A549 (cell line): Measurements from ENCODE around the gene KNDC1. TPM values are rescaled to one million over a fixed set of nuclear protein-coding genes. Genes with fewer than 3 reads are reported as not detected.

Experiments
- ATAC-seq, 2 experiments: fragments of 200-7000 bp in 1 of 2; fragments of >200 bp in 1 of 2; cut with Nextera tagmentation in 1 of 2; cut with Tn5 transposase in 1 of 2; 3 replicates each; pipeline versions ENCODE4 v1.8.0 to v1.9.1; 2018 to 2020; ENCODE audit warnings: mild to moderate bottlenecking in 1 of 2, moderate library complexity in 1 of 2
- CTCF ChIA-PET: fragments of 300-600 bp; sonication (Branson Sonifier 250); formaldehyde crosslinking; extraction: SDS; loops from one replicate; lab custom pipeline; 2021; ENCODE audit warnings: antibody characterized with exemption, inconsistent platforms; lab: Yijun Ruan, JAX
- POLR2A ChIA-PET: fragments of 350-600 bp; formaldehyde crosslinking; extraction: SDS; loops from one replicate; lab custom pipeline; 2021; ENCODE audit warnings: antibody characterized with exemption, inconsistent platforms; lab: Yijun Ruan, JAX
- DNase-seq, 2 experiments: peaks; one replicate each; pipeline versions ENCODE4 v3.0.0 to v3.0.0-alpha.2; 2011 to 2016; ENCODE audit warnings: low read depth in 1 of 2, low spot score in 1 of 2
- FAIRE-seq: peaks from 2 replicates; lab custom pipeline; 2011; peaks lifted over from hg19 to GRCh38; lab: Jason Lieb, UNC
- H3K27ac ChIP-seq, 2 experiments: fragments of >200 bp; sonication (Bioruptor Twin); formaldehyde crosslinking; 3 replicates each; pipeline ENCODE4 v1.5.1; 2016 to 2017
- H3K4me1 ChIP-seq: fragments of >200 bp; sonication (Bioruptor Twin); formaldehyde crosslinking; 3 replicates; pipeline ENCODE4 v1.6.1; 2016
- H3K4me2 ChIP-seq: fragments of >200 bp; sonication (Bioruptor Twin); formaldehyde crosslinking; 3 replicates; pipeline ENCODE4 v1.6.1; 2016
- H3K4me3 ChIP-seq: fragments of >200 bp; sonication (Bioruptor Twin); formaldehyde crosslinking; 3 replicates; pipeline ENCODE4 v1.5.1; 2016
- H3K9me3 ChIP-seq: fragments of >200 bp; sonication (Bioruptor Twin); formaldehyde crosslinking; 3 replicates; pipeline ENCODE4 v1.6.1; 2016
- EHF ChIP-seq: fragments of 250-450 bp; sonication (Bioruptor Pico); IDR thresholded peaks from 2 replicates; pipeline ENCODE4 v1.5.0; 2020; ENCODE audit warnings: mild to moderate bottlenecking
- ESRRA ChIP-seq: fragments of 150-350 bp; IDR thresholded peaks from 2 replicates; pipeline ENCODE4 v1.6.1; 2014; ENCODE audit warnings: mild to moderate bottlenecking, low read length, borderline replicate concordance
- FOSL2 ChIP-seq, 2 experiments: fragments of 450-650 bp in 1 of 2; fragments of >200 bp in 1 of 2; sonication (Bioruptor Twin) in 1 of 2; formaldehyde crosslinking; IDR thresholded peaks; 2 replicates each; pipeline versions ENCODE4 v1.5.0 to v1.6.1; 2016 to 2020; ENCODE audit warnings: mild to moderate bottlenecking in 1 of 2, moderate library complexity in 1 of 2
- FOXS1 ChIP-seq: fragments of 250-450 bp; sonication (Bioruptor Pico); IDR thresholded peaks from 2 replicates; pipeline ENCODE4 v1.5.0; 2020; ENCODE audit warnings: mild to moderate bottlenecking, moderate library complexity
- HEYL ChIP-seq: fragments of 250-450 bp; sonication (Bioruptor Pico); IDR thresholded peaks from 2 replicates; pipeline ENCODE4 v1.8.0; 2021; ENCODE audit warnings: mild to moderate bottlenecking, moderate library complexity
- KDM1A ChIP-seq: fragments of 200-600 bp; sonication (generic); IDR thresholded peaks from 2 replicates; pipeline ENCODE4 v1.6.1; 2016; ENCODE audit warnings: low read depth, mild to moderate bottlenecking
- NFE2L2 ChIP-seq: fragments of 150-350 bp; conservative IDR thresholded peaks from 2 replicates; pipeline ENCODE4 v1.6.1; 2014; ENCODE audit warnings: low read length
- POLR2A ChIP-seq: IDR thresholded peaks from 2 replicates; pipeline ENCODE4 v1.6.1; 2012; ENCODE audit warnings: mild to moderate bottlenecking, low read length
- RAD21 ChIP-seq, 2 experiments: fragments of >200 bp in 1 of 2; sonication (Bioruptor Twin) in 1 of 2; formaldehyde crosslinking in 1 of 2; IDR thresholded peaks in 1 of 2; conservative IDR thresholded peaks in 1 of 2; 2 replicates in 1 of 2; 3 replicates in 1 of 2; pipeline ENCODE4 v1.6.1; 2012 to 2018; ENCODE audit warnings: inconsistent platforms in 1 of 2
- RCOR1 ChIP-seq: fragments of 150-350 bp; IDR thresholded peaks from 2 replicates; pipeline ENCODE4 v1.6.1; 2014; ENCODE audit warnings: antibody characterized with exemption, low read length, low read depth
- RNF2 ChIP-seq: fragments of 200-600 bp; sonication (generic); IDR thresholded peaks from 2 replicates; pipeline ENCODE4 v1.6.1; 2016; ENCODE audit warnings: low read depth, mild to moderate bottlenecking, antibody characterized with exemption, moderate library complexity, borderline replicate concordance
- SREBF2 ChIP-seq: fragments of 450-650 bp; IDR thresholded peaks from 2 replicates; pipeline ENCODE4 v1.6.1; 2014; ENCODE audit warnings: mild to moderate bottlenecking, moderate library complexity
- TP53 ChIP-seq: fragments of 250-450 bp; sonication (Bioruptor Pico); IDR thresholded peaks from 2 replicates; pipeline ENCODE4 v1.5.0; 2021; ENCODE audit warnings: mild to moderate bottlenecking, moderate library complexity
- WGBS: methylation state at CpG from one replicate; pipeline ENCODE4 v1.1.6; 2017; ENCODE audit errors: missing lambda C conversion rate; 5-methylcytosine and 5-hydroxymethylcytosine counted together
- polyA plus RNA-seq, 4 experiments: library from polyadenylated mRNA; depleted of rRNA in 3 of 4; stranded (reverse); fragments of >200 nt; fragmentation: RNase III in 1 of 4; extraction: RNeasy Plus Mini Kit Qiagen cat#74134 plus additional on column Dnase treatment in 1 of 4; gene quantifications; 2 replicates in 3 of 4; 3 replicates in 1 of 4; pipeline ENCODE4 v1.2.3, GENCODE V29; 2011 to 2017
- TF ChIP-seq, protein P1 (sequence below): fragments of 200-600 bp; sonication (generic); IDR thresholded peaks from 2 replicates; pipeline ENCODE4 v1.6.1; 2016; ENCODE audit warnings: antibody characterized with exemption, mild to moderate bottlenecking, moderate library complexity
- TF ChIP-seq, protein P2 (sequence below): fragments of >200 bp; sonication (Bioruptor Twin); formaldehyde crosslinking; IDR thresholded peaks from 3 replicates; pipeline ENCODE4 v1.5.1; 2016
- TF ChIP-seq, protein P3 (sequence below): fragments of 250-450 bp; sonication (Bioruptor Pico); IDR thresholded peaks from 2 replicates; pipeline ENCODE4 v1.5.0; 2021; ENCODE audit warnings: mild to moderate bottlenecking, moderate library complexity, borderline replicate concordance
- TF ChIP-seq, protein P4 (sequence below): IDR thresholded peaks from 2 replicates; pipeline ENCODE4 v1.6.1; 2012; ENCODE audit warnings: low read depth, borderline replicate concordance
- TF ChIP-seq, protein P5 (sequence below): fragments of >200 bp; sonication (Bioruptor Twin); formaldehyde crosslinking; IDR thresholded peaks from 3 replicates; pipeline ENCODE4 v1.6.1; 2016

KNDC1 gene
- polyA plus RNA-seq, 2 of the 4 experiments (the other 2 are of a cell fraction), result 0.56 to 0.63 TPM

DNA sequence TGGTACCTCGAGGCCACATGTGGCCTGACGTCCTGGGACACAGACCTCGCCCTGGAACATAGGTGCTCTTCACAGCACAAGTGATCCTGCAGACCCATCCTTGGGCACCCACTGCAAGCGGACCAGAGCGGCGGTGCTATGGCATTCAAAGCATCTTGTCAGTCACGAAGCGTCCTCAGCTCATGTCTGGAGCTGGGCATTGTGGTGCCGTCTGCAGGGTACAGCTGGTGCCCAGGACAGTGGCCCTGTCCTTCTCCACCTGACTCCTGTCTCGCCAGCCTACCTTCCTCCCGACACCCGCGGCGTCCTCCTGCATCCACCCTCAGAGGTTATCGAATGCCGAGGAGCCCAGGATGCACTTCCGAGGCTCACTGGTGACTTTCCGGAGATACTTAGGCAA, 45.8 kb upstream of the KNDC1 start (continued):
- TF ChIP-seq, protein P1, sequence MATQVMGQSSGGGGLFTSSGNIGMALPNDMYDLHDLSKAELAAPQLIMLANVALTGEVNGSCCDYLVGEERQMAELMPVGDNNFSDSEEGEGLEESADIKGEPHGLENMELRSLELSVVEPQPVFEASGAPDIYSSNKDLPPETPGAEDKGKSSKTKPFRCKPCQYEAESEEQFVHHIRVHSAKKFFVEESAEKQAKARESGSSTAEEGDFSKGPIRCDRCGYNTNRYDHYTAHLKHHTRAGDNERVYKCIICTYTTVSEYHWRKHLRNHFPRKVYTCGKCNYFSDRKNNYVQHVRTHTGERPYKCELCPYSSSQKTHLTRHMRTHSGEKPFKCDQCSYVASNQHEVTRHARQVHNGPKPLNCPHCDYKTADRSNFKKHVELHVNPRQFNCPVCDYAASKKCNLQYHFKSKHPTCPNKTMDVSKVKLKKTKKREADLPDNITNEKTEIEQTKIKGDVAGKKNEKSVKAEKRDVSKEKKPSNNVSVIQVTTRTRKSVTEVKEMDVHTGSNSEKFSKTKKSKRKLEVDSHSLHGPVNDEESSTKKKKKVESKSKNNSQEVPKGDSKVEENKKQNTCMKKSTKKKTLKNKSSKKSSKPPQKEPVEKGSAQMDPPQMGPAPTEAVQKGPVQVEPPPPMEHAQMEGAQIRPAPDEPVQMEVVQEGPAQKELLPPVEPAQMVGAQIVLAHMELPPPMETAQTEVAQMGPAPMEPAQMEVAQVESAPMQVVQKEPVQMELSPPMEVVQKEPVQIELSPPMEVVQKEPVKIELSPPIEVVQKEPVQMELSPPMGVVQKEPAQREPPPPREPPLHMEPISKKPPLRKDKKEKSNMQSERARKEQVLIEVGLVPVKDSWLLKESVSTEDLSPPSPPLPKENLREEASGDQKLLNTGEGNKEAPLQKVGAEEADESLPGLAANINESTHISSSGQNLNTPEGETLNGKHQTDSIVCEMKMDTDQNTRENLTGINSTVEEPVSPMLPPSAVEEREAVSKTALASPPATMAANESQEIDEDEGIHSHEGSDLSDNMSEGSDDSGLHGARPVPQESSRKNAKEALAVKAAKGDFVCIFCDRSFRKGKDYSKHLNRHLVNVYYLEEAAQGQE, result no peak
- TF ChIP-seq ESRRA (no peak), FOSL2 (IDR thresholded peaks at IDR 0.05) (no peak), FOSL2 (CRISPR knock-in tag; IDR thresholded peaks at IDR 0.05) (no peak)

DNA sequence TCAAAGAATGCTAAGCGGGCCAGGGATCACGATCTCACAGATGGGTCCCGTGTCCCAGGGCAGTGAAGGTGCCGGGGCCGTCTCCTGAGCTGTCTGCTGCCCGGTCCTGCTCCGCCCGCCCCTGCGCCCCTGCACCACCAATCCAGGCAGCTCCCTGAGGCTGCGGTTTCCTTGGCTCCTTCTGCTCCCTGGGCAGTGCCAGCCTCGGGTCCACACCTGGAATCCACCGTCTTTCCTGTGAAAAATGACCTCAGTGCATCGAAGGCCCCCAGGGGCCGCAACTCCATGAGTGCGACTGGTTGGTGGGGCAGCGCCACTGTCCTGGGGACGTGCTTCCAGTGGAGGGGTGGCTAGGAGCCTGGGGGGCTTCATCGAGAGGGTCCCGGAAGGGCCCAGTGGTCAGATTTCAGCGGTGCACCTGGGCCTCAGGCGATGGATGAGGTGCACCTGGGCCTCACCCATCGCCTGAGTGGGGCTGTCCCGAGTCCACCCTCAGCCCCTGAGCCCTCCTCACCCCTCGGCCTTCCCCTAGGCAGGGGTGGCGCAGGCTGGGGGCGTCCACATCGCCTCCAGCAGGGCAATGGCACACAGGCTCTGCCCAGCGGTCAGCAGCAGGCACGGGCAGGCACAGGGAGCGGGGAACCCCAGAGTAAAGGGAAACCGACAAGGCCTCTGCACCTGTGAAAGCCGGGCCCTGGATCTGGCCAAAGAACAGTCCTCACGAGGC, 45.1 kb upstream of the KNDC1 start:
- H3K4me1 ChIP-seq, result 0 out of 3 replicates have a peak, but pooled peaks cover 4% of the 10 kb centered on the region
- no peak for TF ChIP-seq ESRRA
- TF ChIP-seq RNF2, result no peak
- TF ChIP-seq, protein P2, sequence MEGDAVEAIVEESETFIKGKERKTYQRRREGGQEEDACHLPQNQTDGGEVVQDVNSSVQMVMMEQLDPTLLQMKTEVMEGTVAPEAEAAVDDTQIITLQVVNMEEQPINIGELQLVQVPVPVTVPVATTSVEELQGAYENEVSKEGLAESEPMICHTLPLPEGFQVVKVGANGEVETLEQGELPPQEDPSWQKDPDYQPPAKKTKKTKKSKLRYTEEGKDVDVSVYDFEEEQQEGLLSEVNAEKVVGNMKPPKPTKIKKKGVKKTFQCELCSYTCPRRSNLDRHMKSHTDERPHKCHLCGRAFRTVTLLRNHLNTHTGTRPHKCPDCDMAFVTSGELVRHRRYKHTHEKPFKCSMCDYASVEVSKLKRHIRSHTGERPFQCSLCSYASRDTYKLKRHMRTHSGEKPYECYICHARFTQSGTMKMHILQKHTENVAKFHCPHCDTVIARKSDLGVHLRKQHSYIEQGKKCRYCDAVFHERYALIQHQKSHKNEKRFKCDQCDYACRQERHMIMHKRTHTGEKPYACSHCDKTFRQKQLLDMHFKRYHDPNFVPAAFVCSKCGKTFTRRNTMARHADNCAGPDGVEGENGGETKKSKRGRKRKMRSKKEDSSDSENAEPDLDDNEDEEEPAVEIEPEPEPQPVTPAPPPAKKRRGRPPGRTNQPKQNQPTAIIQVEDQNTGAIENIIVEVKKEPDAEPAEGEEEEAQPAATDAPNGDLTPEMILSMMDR, result no peak
- no peak for TF ChIP-seq TP53 (CRISPR knock-in tag)
- no peak for TF ChIP-seq POLR2A
- no peak for TF ChIP-seq RCOR1
- no peak for TF ChIP-seq EHF (CRISPR knock-in tag)
- TF ChIP-seq NFE2L2, result no peak
- TF ChIP-seq, all 56 proteins: peak for 0
- Histone ChIP-seq H3K9me3 (no peaks in the 10 kb centered on the region), H3K4me2 (no peak overlapping the region), H3K27ac (no peak overlapping the region), H3K4me3 (no peak overlapping the region)
- CTCF ChIA-PET, result interaction anchor here (0.8 to 2.9 kb wide), 3 partner anchors 10 to 175 kb away, joined by 3 to 19 read pairs (median 3); no protein-coding TSS in a partner anchor
- POLR2A ChIA-PET, result no interaction called here
- DNase-seq, result no peak
- FAIRE-seq, result no peak
- peak in 1 of 2 experiments; percentile 22; a peak in 2 of 6 replicates for ATAC-seq
- 58% methylated on average over 27 of the region's 33 CpGs for WGBS

DNA sequence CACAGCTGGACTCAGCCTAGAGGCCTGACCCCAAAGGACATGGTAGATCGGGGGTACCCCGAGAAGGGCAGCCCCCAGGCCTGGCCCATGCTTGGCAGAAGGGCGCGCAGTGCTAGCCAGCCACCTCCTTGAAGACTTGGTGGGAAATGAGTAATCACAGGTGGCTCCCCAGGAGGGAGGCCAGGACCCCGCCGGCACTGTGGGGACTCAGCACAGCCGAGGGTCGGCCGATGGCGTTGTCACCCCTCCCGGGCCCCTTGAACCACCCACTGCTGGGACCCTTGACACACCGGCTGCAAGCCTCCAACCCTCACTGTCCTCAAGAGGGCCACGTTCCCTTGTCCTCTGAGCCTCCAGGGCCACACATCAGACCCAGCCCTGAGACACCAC, 44.6 kb upstream of the KNDC1 start:
- ChIA-PET POLR2A (no interaction called here), CTCF (no interaction called here)
- Histone ChIP-seq H3K4me2 (no peak overlapping the region), H3K27ac (no peak overlapping the region), H3K9me3 (no peaks in the 10 kb centered on the region), H3K4me3 (no peak overlapping the region), H3K4me1 (no peaks in the 10 kb centered on the region)
- peak in 1 of 2 experiments; percentile 57; a peak in 3 of 6 replicates for ATAC-seq
- TF ChIP-seq, protein P3, sequence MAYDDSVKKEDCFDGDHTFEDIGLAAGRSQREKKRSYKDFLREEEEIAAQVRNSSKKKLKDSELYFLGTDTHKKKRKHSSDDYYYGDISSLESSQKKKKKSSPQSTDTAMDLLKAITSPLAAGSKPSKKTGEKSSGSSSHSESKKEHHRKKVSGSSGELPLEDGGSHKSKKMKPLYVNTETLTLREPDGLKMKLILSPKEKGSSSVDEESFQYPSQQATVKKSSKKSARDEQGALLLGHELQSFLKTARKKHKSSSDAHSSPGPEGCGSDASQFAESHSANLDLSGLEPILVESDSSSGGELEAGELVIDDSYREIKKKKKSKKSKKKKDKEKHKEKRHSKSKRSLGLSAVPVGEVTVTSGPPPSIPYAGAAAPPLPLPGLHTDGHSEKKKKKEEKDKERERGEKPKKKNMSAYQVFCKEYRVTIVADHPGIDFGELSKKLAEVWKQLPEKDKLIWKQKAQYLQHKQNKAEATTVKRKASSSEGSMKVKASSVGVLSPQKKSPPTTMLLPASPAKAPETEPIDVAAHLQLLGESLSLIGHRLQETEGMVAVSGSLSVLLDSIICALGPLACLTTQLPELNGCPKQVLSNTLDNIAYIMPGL (CRISPR knock-in tag), result no peak
- no peak for TF ChIP-seq KDM1A
- TF ChIP-seq SREBF2, result no peak
- TF ChIP-seq HEYL, result no peak
- TF ChIP-seq RAD21 (conservative IDR thresholded peaks at IDR 0.05 in 1 of 2, IDR thresholded peaks at IDR 0.05 in 1 of 2), result no peak
- no peak for TF ChIP-seq FOXS1 (CRISPR knock-in tag)
- TF ChIP-seq, protein P4, sequence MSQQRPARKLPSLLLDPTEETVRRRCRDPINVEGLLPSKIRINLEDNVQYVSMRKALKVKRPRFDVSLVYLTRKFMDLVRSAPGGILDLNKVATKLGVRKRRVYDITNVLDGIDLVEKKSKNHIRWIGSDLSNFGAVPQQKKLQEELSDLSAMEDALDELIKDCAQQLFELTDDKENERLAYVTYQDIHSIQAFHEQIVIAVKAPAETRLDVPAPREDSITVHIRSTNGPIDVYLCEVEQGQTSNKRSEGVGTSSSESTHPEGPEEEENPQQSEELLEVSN, result no peak
- TF ChIP-seq, protein P5, sequence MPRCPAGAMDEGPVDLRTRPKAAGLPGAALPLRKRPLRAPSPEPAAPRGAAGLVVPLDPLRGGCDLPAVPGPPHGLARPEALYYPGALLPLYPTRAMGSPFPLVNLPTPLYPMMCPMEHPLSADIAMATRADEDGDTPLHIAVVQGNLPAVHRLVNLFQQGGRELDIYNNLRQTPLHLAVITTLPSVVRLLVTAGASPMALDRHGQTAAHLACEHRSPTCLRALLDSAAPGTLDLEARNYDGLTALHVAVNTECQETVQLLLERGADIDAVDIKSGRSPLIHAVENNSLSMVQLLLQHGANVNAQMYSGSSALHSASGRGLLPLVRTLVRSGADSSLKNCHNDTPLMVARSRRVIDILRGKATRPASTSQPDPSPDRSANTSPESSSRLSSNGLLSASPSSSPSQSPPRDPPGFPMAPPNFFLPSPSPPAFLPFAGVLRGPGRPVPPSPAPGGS, result no peak
- DNase-seq, result no peak
- no peak for FAIRE-seq
- WGBS, result 42% methylated on average over 6 of the region's 13 CpGs
